Lower leg skin (tissue), 4 donors: ENCODE measurements around the gene OLAH. TPM values are rescaled to one million over a fixed set of nuclear protein-coding genes. Genes with fewer than 3 reads are reported as not detected.
A peak's percentile ranks its signal among the peaks of the same experiment; 100 is the strongest.

Experiments used
- DNase-seq, 2 donors: peaks; one replicate each; pipeline ENCODE4 v3.0.0-alpha.2; 2019; ENCODE audit warnings: low spot score in 2 of 2
- H3K4me3 ChIP-seq: fragments of 200-600 bp; sonication (generic); 2 replicates; pipeline ENCODE4 v1.5.1; 2017; ENCODE audit warnings: mild to moderate bottlenecking, low read depth; ENCODE audit not compliant: poor library complexity, severe bottlenecking
- POLR2A ChIP-seq, 2 donors: fragments of 450-650 bp; IDR thresholded peaks; one replicate each; pipeline ENCODE4 v1.6.1; 2016 to 2017; ENCODE audit warnings: antibody characterized with exemption in 2 of 2, mild to moderate bottlenecking in 1 of 2, moderate library complexity in 1 of 2
- WGBS, 2 donors: methylation state at CpG; one replicate each; pipeline ENCODE4 v1.1.5; 2018; 5-methylcytosine and 5-hydroxymethylcytosine counted together
- intact Hi-C: fragments of 100-400 bp; cut with DNase I; formaldehyde crosslinking; loops from one replicate; pipeline ENCODE4 v1.15.0; 2023; ENCODE audit warnings: low total_unique reads
- total RNA-seq, 4 donors: library from RNA; depleted of rRNA; stranded (reverse); fragments of >200 nt; gene quantifications; one replicate each; pipeline ENCODE4 v1.1.0, GENCODE V29; 2016
- TF ChIP-seq, protein P1 (sequence below), 3 donors: fragments of 450-650 bp; IDR thresholded peaks; one replicate each; pipeline ENCODE4 v1.5.1; 2016; ENCODE audit warnings: antibody characterized with exemption in 3 of 3, mild to moderate bottlenecking in 3 of 3, moderate library complexity in 2 of 3

OLAH gene
- total RNA-seq, 4 donors from 2014 or later = 1.4 to 6.0 (median 1.5) TPM; not detected in 1

- DNase-seq = peak in 1 of 2 donors; percentile 42
- intact Hi-C loops = no loop called here
- WGBS, 2 donors = 91 to 93% methylated on average over 13 of the region's 13 CpGs
- H3K4me3 ChIP-seq = no peak overlapping the region
- TF ChIP-seq, protein P1, sequence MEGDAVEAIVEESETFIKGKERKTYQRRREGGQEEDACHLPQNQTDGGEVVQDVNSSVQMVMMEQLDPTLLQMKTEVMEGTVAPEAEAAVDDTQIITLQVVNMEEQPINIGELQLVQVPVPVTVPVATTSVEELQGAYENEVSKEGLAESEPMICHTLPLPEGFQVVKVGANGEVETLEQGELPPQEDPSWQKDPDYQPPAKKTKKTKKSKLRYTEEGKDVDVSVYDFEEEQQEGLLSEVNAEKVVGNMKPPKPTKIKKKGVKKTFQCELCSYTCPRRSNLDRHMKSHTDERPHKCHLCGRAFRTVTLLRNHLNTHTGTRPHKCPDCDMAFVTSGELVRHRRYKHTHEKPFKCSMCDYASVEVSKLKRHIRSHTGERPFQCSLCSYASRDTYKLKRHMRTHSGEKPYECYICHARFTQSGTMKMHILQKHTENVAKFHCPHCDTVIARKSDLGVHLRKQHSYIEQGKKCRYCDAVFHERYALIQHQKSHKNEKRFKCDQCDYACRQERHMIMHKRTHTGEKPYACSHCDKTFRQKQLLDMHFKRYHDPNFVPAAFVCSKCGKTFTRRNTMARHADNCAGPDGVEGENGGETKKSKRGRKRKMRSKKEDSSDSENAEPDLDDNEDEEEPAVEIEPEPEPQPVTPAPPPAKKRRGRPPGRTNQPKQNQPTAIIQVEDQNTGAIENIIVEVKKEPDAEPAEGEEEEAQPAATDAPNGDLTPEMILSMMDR (IDR thresholded peaks at IDR 0.05) = no peak
- no peak for TF ChIP-seq POLR2A (IDR thresholded peaks at IDR 0.05)
These were observed 68.9 kb downstream of the OLAH start for GRCh38 chr10:15112657-15113056.

DNA sequence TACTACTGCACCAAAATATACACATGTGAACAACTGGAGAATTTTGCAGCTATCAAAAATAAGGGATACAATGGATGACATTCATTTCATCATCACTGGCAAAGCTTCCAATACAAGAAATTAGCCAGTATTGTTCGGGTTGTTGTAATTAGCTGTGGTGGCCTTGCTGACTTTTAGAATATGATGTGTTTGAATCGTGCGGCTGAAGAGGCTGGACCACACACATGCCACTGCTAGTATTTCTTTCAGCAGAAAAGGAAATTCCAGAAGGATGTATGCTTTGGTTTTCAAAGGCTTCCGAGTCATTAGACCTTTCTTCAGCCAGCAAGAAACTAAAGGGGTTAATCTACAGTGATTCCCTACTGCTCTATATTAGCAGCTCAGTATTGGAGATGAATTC, 70.0 kb downstream of the OLAH start:
- no peak for DNase-seq
- intact Hi-C loops = no loop called here

DNA sequence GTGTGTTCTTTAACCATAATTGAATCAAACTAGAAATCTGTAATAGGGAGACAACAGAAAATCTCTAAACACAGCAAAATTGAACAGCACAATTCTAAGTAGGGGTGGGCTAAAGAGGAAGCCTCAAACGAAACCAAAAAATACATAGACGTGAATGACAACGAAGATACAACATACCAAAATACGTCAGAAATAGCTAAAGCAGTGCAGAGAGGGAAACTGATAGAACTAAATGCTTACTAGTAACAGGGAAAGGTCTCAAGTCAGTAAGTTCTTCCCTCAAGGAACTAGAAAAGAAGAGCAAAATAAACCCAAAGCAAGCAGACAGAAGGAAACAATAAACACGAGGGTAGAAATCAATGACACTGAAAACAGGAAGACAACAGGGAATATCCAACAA, 72.5 kb downstream of the OLAH start:
- no peak overlapping the region for H3K4me3 ChIP-seq
- WGBS, 2 donors = 95 to 96% methylated on average over 5 of the region's 5 CpGs
- TF ChIP-seq POLR2A (IDR thresholded peaks at IDR 0.05) = no peak
- TF ChIP-seq, protein P1 (IDR thresholded peaks at IDR 0.05) = no peak
- no peak for DNase-seq
- intact Hi-C loops = no loop called here

More for the DNA sequence above, 70.0 kb downstream of the OLAH start:
- no peak for TF ChIP-seq POLR2A (IDR thresholded peaks at IDR 0.05)
- TF ChIP-seq, protein P1 (IDR thresholded peaks at IDR 0.05) = no peak
- no peak overlapping the region for H3K4me3 ChIP-seq
- 92 to 94% methylated on average over 4 of the region's 4 CpGs for WGBS, 2 donors

DNA sequence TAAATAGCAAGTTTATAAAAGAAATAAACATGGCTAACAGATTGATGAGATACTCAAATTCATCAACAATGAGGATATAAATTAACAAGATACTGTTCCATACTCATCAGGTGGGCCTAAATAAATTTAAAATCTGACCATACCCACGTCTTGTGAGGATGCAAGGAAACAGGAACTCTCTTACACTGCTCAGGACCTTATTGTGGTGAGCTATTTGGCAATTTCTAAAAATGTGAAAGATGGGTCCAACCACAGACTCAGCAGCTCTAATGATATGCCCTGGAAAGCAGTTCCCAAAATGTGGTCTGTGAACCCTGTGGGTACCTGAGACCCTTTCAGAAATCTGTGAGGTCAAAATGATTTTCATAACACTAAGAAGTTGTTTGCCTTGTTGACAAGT, 74.9 kb downstream of the OLAH start:
- intact Hi-C loops = no loop called here
- H3K4me3 ChIP-seq = no peak overlapping the region
- 88 to 89% methylated on average over 1 of the region's 1 CpG for WGBS, 2 donors
- no peak for TF ChIP-seq POLR2A (IDR thresholded peaks at IDR 0.05)
- TF ChIP-seq, protein P1 (IDR thresholded peaks at IDR 0.05) = no peak
- DNase-seq = no peak

- DNase-seq = peak in 1 of 2 donors; percentile 26
- WGBS, 2 donors = 89 to 91% methylated on average over 5 of the region's 5 CpGs
- intact Hi-C loops = no loop called here
- TF ChIP-seq, protein P1 (IDR thresholded peaks at IDR 0.05) = no peak
- no peak for TF ChIP-seq POLR2A (IDR thresholded peaks at IDR 0.05)
- no peak overlapping the region for H3K4me3 ChIP-seq
These were observed 76.8 kb downstream of the OLAH start for GRCh38 chr10:15120523-15120922.

- DNase-seq = no peak
- H3K4me3 ChIP-seq = no peak overlapping the region
- 93 to 100% methylated on average over 1 of the region's 1 CpG for WGBS, 2 donors
- intact Hi-C loops = no loop called here
- TF ChIP-seq, protein P1 (IDR thresholded peaks at IDR 0.05) = no peak
- no peak for TF ChIP-seq POLR2A (IDR thresholded peaks at IDR 0.05)
These were observed 78.0 kb downstream of the OLAH start for GRCh38 chr10:15121707-15122106.
